OCI-LY7 (cell line): ENCODE measurements around the gene TNFRSF11A. TPM values are rescaled to one million over a fixed set of nuclear protein-coding genes. Genes with fewer than 3 reads are reported as not detected.

Experiments used
- BruUV-seq: library from RNA; stranded (reverse); fragments of 400-500 nt; replicated peaks from 2 replicates; lab custom pipeline; 2021; lab: Mats Ljungman, UMichigan
- CTCF ChIA-PET: fragments of 300-600 bp; sonication (Branson Sonifier 250); formaldehyde crosslinking; loops from one replicate; lab custom pipeline; 2022; ENCODE audit warnings: antibody characterized with exemption; ENCODE audit not compliant: unreplicated experiment; lab: Charles Lee
- POLR2A ChIA-PET: fragments of 300-600 bp; sonication (Branson Sonifier 250); formaldehyde crosslinking; loops from one replicate; lab custom pipeline; 2022; ENCODE audit warnings: antibody characterized with exemption; lab: Charles Lee
- DNase-seq: peaks from one replicate; pipeline ENCODE4 v3.0.0-alpha.2; 2015; ENCODE audit warnings: low spot score
- H2AFZ ChIP-seq: fragments of 200-600 bp; sonication (generic), shearing (Covaris generic); 2 replicates; pipeline ENCODE4 v1.6.1; 2014; ENCODE audit warnings: mild to moderate bottlenecking, antibody characterized with exemption, low read length, moderate library complexity
- H3K27ac ChIP-seq: fragments of 200-600 bp; sonication (generic); 2 replicates; pipeline ENCODE4 v1.5.1; 2014; ENCODE audit warnings: mixed run types, low read depth, mild to moderate bottlenecking, moderate library complexity, low read length, inconsistent platforms; ENCODE audit not compliant: poor library complexity, severe bottlenecking
- H3K36me3 ChIP-seq: fragments of 200-600 bp; sonication (generic); 2 replicates; pipeline ENCODE4 v1.6.1; 2014; ENCODE audit warnings: mild to moderate bottlenecking, antibody characterized with exemption, low read length, moderate library complexity, mixed read lengths; ENCODE audit not compliant: insufficient read depth
- H3K4me1 ChIP-seq: fragments of 200-600 bp; sonication (generic); 2 replicates; pipeline ENCODE4 v1.5.1; 2014; ENCODE audit warnings: mild to moderate bottlenecking, low read length; ENCODE audit not compliant: insufficient read depth, poor library complexity, severe bottlenecking
- H3K4me2 ChIP-seq: fragments of 200-600 bp; sonication (generic); 2 replicates; pipeline ENCODE4 v1.6.1; 2014; ENCODE audit warnings: mild to moderate bottlenecking, low read length
- H3K4me3 ChIP-seq: fragments of 200-600 bp; sonication (generic); 2 replicates; pipeline ENCODE4 v1.5.1; 2014; ENCODE audit warnings: mild to moderate bottlenecking, low read depth, low read length; ENCODE audit not compliant: poor library complexity, severe bottlenecking
- H3K79me2 ChIP-seq: fragments of 200-600 bp; sonication (generic); 2 replicates; pipeline ENCODE4 v1.6.1; 2016; ENCODE audit warnings: low read depth, mild to moderate bottlenecking, low read length, moderate library complexity, mixed read lengths; ENCODE audit not compliant: insufficient read depth
- H3K9me2 ChIP-seq: fragments of 200-600 bp; sonication (generic); 2 replicates; pipeline ENCODE4 v1.6.1; 2016; ENCODE audit warnings: mild to moderate bottlenecking, low read length, mixed read lengths; ENCODE audit not compliant: insufficient read depth
- H3K9me3 ChIP-seq: fragments of 200-600 bp; sonication (generic); 2 replicates; pipeline ENCODE4 v1.6.1; 2014; ENCODE audit warnings: mild to moderate bottlenecking, mixed run types, low read length, mixed read lengths
- H4K20me1 ChIP-seq: fragments of 200-600 bp; sonication (generic); 2 replicates; pipeline ENCODE4 v1.6.1; 2014; ENCODE audit warnings: mild to moderate bottlenecking, antibody characterized with exemption, low read length, moderate library complexity, mixed read lengths; ENCODE audit not compliant: insufficient read depth
- EZH2phosphoT487 ChIP-seq: fragments of 200-600 bp; sonication (generic); IDR thresholded peaks from 2 replicates; pipeline ENCODE4 v1.6.1; 2018; ENCODE audit warnings: low read depth, borderline replicate concordance, mild to moderate bottlenecking, mixed run types, antibody characterized with exemption, low read length, moderate library complexity, mixed read lengths
- intact Hi-C: fragments of 100-400 bp; cut with micrococcal nuclease; formaldehyde crosslinking; loops from one replicate; pipeline ENCODE4 v1.10.0; 2022; ENCODE audit not compliant: unreplicated experiment
- total RNA-seq, 2 experiments: library from RNA; depleted of rRNA in 1 of 2; stranded (reverse); fragments of >200 nt in 1 of 2; shearing (Covaris generic) in 1 of 2; gene quantifications; 2 replicates each; pipeline ENCODE4 v1.2.3, GENCODE V29; 2014 to 2022
- TF ChIP-seq, protein P1 (sequence below): fragments of 200-600 bp; sonication (generic); conservative IDR thresholded peaks from 2 replicates; pipeline ENCODE4 v1.5.1; 2014; ENCODE audit warnings: mild to moderate bottlenecking, antibody characterized with exemption, low read length, moderate library complexity, mixed read lengths

Gene TNFRSF11A
- total RNA-seq, 2 experiments from 2014 or later, result not detected

DNA sequence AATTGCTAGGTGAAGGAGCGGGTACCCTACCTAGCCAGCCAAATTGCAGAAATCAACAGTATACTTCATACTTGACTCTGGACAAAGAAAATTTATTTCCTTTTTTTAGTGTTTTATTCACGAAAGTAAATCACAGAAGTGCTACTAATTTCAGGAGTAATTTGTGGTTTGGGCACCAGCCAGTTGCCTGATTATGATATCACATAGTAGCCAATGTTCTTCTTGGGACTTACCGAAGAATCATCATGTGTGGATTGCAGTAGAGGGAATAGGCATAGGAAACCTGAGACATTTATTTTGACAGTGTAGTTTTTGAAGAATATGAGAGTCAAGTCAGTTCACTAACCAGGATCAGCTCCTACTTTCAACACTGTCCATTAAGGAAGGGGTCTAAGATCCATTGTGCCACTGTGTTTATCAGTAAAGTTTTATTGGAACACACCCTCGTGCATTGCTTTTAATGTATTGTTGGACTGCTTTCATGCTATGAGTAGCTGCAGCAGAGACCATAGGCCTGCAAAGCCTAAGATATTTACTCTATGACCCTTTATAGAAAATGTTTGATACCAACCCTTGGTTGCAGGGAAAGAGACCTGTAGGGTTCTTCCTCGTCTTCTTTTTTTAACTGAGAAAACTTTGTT, 32.1 kb downstream of the TNFRSF11A start:
- Histone ChIP-seq H3K27ac (no peak overlapping the region), H4K20me1 (no peaks in the 10 kb centered on the region), H3K4me3 (no peak overlapping the region), H3K79me2 (no peaks in the 10 kb centered on the region), H3K9me3 (no peaks in the 10 kb centered on the region), H2AFZ (no peak overlapping the region), H3K4me2 (no peak overlapping the region), H3K36me3 (no peaks in the 10 kb centered on the region), H3K4me1 (no peaks in the 10 kb centered on the region), H3K9me2 (no peaks in the 10 kb centered on the region)
- intact Hi-C loops, result no loop called here
- BruUV-seq, result no TSS peak
- no peak for TF ChIP-seq EZH2phosphoT487
- TF ChIP-seq, protein P1, sequence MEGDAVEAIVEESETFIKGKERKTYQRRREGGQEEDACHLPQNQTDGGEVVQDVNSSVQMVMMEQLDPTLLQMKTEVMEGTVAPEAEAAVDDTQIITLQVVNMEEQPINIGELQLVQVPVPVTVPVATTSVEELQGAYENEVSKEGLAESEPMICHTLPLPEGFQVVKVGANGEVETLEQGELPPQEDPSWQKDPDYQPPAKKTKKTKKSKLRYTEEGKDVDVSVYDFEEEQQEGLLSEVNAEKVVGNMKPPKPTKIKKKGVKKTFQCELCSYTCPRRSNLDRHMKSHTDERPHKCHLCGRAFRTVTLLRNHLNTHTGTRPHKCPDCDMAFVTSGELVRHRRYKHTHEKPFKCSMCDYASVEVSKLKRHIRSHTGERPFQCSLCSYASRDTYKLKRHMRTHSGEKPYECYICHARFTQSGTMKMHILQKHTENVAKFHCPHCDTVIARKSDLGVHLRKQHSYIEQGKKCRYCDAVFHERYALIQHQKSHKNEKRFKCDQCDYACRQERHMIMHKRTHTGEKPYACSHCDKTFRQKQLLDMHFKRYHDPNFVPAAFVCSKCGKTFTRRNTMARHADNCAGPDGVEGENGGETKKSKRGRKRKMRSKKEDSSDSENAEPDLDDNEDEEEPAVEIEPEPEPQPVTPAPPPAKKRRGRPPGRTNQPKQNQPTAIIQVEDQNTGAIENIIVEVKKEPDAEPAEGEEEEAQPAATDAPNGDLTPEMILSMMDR, result no peak
- ChIA-PET POLR2A (interaction anchor here (0.6 kb wide), 1 partner anchor 29 kb away, joined by 5 read pairs; no protein-coding TSS in a partner anchor), CTCF (no interaction called here)
- no peak for DNase-seq

DNA sequence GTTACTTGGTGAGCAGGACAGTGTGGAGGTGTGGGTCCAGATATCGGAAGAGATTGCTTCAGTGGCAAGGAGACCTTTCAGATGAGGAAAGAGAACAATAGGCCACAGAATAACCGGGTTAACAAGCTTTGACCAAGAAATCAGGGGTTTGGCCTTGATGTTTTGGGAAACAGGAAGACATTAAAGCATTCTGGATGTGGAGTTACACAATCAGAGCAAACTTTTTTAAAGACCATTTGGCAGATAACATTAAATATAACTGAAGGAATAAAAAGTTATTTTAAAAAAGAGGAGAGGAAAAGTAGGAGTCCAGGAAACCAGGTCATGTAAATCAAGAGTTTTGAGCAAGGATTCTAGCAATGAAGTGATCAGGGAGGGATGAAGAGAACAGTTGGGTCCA, 35.7 kb downstream of the TNFRSF11A start:
- H3K4me1 ChIP-seq, result peaks cover 3% of the 10 kb centered on the region
- H3K79me2 ChIP-seq, result no peaks in the 10 kb centered on the region
- H2AFZ ChIP-seq, result no peak overlapping the region
- no peaks in the 10 kb centered on the region for H4K20me1 ChIP-seq
- no peak for TF ChIP-seq EZH2phosphoT487
- TF ChIP-seq, protein P1, result no peak
- H3K4me3 ChIP-seq, result no peak overlapping the region
- H3K4me2 ChIP-seq, result no peak overlapping the region
- H3K27ac ChIP-seq, result no peak overlapping the region
- no peak for DNase-seq
- no peaks in the 10 kb centered on the region for H3K9me2 ChIP-seq
- H3K9me3 ChIP-seq, result no peaks in the 10 kb centered on the region
- CTCF ChIA-PET, result no interaction called here
- intact Hi-C loops, result no loop called here
- no TSS peak for BruUV-seq
- POLR2A ChIA-PET, result no interaction called here
- no peaks in the 10 kb centered on the region for H3K36me3 ChIP-seq

DNA sequence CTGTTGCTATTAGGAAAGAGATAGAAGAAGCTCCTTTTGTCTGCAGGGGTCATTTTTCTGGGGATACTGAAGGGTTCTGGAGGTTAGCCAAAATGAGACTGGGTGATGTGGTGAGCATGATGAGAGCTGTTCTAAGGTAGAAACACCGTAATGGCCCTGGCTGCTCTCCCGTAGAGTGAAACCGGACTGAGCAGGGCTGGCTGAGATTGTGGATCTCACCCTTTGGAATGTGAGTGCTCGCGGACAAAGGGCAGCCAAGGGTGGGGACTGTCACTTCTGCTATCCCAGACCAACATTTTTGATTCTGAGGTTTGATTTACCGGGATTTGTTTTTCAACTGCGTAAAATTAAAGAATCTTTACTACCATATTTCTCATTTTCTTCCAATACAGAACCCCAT, 36.2 kb downstream of the TNFRSF11A start:
- BruUV-seq, result no TSS peak
- Histone ChIP-seq H3K79me2 (no peaks in the 10 kb centered on the region), H3K9me3 (no peaks in the 10 kb centered on the region), H3K4me2 (no peak overlapping the region), H3K4me3 (no peak overlapping the region), H4K20me1 (no peaks in the 10 kb centered on the region), H3K9me2 (no peaks in the 10 kb centered on the region), H3K27ac (no peak overlapping the region), H2AFZ (no peak overlapping the region), H3K36me3 (no peaks in the 10 kb centered on the region), H3K4me1 (peaks cover 3% of the 10 kb centered on the region)
- DNase-seq, result no peak
- intact Hi-C loops, result no loop called here
- no peak for TF ChIP-seq EZH2phosphoT487
- TF ChIP-seq, protein P1, result no peak
- CTCF ChIA-PET, result no interaction called here
- POLR2A ChIA-PET, result interaction anchor here (0.7 kb wide), 1 partner anchor 171 kb away, joined by 3 read pairs; no protein-coding TSS in a partner anchor
